Caco-2 (cell line): ENCODE data around the gene DOK7. TPM values are rescaled to one million over a fixed set of nuclear protein-coding genes. Genes with fewer than 3 reads are reported as not detected.

Experiments
- BruUV-seq: library from RNA; stranded (reverse); fragments of 400-500 nt; replicated peaks from 2 replicates; lab custom pipeline; 2021; lab: Mats Ljungman, UMichigan
- CTCF ChIA-PET: fragments of 300-600 bp; sonication (Branson Sonifier 250); formaldehyde crosslinking; loops from one replicate; lab custom pipeline; 2022; ENCODE audit warnings: antibody characterized with exemption; lab: Charles Lee
- POLR2A ChIA-PET: fragments of 300-600 bp; sonication (Branson Sonifier 250); formaldehyde crosslinking; loops from one replicate; lab custom pipeline; 2022; ENCODE audit warnings: antibody characterized with exemption; lab: Charles Lee
- DNase-seq, 2 experiments: peaks; one replicate each; pipeline versions ENCODE4 v3.0.0 to v3.0.0-alpha.2; 2020 to 2022
- H3K27me3 ChIP-seq: replicated peaks from 2 replicates; pipeline ENCODE4 v1.6.0; 2011; ENCODE audit warnings: low read length; ENCODE audit not compliant: control insufficient read depth, insufficient read depth
- H3K36me3 ChIP-seq: 2 replicates; pipeline ENCODE4 v1.5.1; 2011; ENCODE audit warnings: low read length; ENCODE audit not compliant: control insufficient read depth, insufficient read depth
- H3K4me1 ChIP-seq: fragments of 250-450 bp; sonication (Bioruptor Pico); 2 replicates; pipeline ENCODE4 v1.5.1; 2020; ENCODE audit warnings: mild to moderate bottlenecking
- H3K4me3 ChIP-seq: 2 replicates; pipeline ENCODE4 v1.5.1; 2011; ENCODE audit warnings: low read depth, mild to moderate bottlenecking, control low read depth, low read length
- H3K9me3 ChIP-seq: fragments of 250-450 bp; sonication (Bioruptor Pico); 2 replicates; pipeline ENCODE4 v1.5.1; 2020; ENCODE audit warnings: mild to moderate bottlenecking, moderate library complexity
- H3K27ac Mint-ChIP-seq: one replicate; pipeline ENCODE4 v1.8.0; 2022; ENCODE audit warnings: mixed read lengths; ENCODE audit not compliant: unreplicated experiment
- H3K27me3 Mint-ChIP-seq: one replicate; pipeline ENCODE4 v1.8.0; 2022; ENCODE audit warnings: mixed read lengths; ENCODE audit not compliant: insufficient read depth, unreplicated experiment
- H3K36me3 Mint-ChIP-seq: one replicate; pipeline ENCODE4 v1.8.0; 2022; ENCODE audit warnings: mild to moderate bottlenecking, mixed read lengths; ENCODE audit not compliant: insufficient read depth, unreplicated experiment
- H3K4me1 Mint-ChIP-seq: one replicate; pipeline ENCODE4 v1.8.0; 2022; ENCODE audit warnings: low read depth, mixed read lengths; ENCODE audit not compliant: unreplicated experiment
- H3K4me3 Mint-ChIP-seq: one replicate; pipeline ENCODE4 v1.8.0; 2022; ENCODE audit warnings: mild to moderate bottlenecking, moderate library complexity, mixed read lengths; ENCODE audit not compliant: unreplicated experiment
- H3K9me3 Mint-ChIP-seq: one replicate; pipeline ENCODE4 v1.8.0; 2022; ENCODE audit warnings: mixed read lengths; ENCODE audit not compliant: unreplicated experiment
- CTCF ChIP-seq, 2 experiments: fragments of 200-600 bp in 1 of 2; IDR thresholded peaks; 1 replicate in 1 of 2; 2 replicates in 1 of 2; pipeline versions ENCODE4 v1.5.1 to v1.8.0; 2011 to 2022; ENCODE audit warnings: antibody characterized with exemption in 1 of 2, control low read depth in 1 of 2, inconsistent platforms in 1 of 2, low read depth in 1 of 2, low read length in 1 of 2, mild to moderate bottlenecking in 1 of 2, moderate library complexity in 1 of 2; ENCODE audit not compliant: insufficient read depth in 1 of 2, severe bottlenecking in 1 of 2, unreplicated experiment in 1 of 2
- intact Hi-C: fragments of 100-400 bp; cut with micrococcal nuclease; formaldehyde crosslinking; loops from one replicate; pipeline ENCODE4 v1.10.0; 2022; ENCODE audit not compliant: unreplicated experiment
- total RNA-seq: library from RNA; stranded (reverse); gene quantifications from 2 replicates; pipeline ENCODE4 v1.2.3, GENCODE V29; 2022

The DOK7 gene
- total RNA-seq, 1 experiment from 2014 or later = 0.29 TPM

- CTCF ChIA-PET = interaction anchor here (2.3 kb wide), 1 partner anchor 10 kb away, joined by 8 read pairs; no protein-coding TSS in a partner anchor
- no TSS peak for BruUV-seq
Observed at GRCh38 chr4:3470244-3471097, 7.4 kb downstream of the DOK7 start.

GRCh38 chr4:3471098-3471760 is 8.1 kb downstream of the DOK7 start:
- Histone ChIP-seq H3K4me3 (no peak overlapping the region), H3K27me3 (no peaks in the 10 kb centered on the region; the same call in 1 of the 2 replicates), H3K4me1 (no peaks in the 10 kb centered on the region), H3K36me3 (no peaks in the 10 kb centered on the region), H3K9me3 (no peaks in the 10 kb centered on the region)
- no TSS peak for BruUV-seq
- Mint-ChIP-seq H3K27me3 (peaks cover 3% of the 10 kb centered on the region), H3K27ac (no peak overlapping the region), H3K4me1 (no peaks in the 10 kb centered on the region), H3K36me3 (no peaks in the 10 kb centered on the region), H3K9me3 (no peaks in the 10 kb centered on the region), H3K4me3 (no peak overlapping the region)
- no peak for TF ChIP-seq CTCF (IDR thresholded peaks at IDR 0.05; ENCODE audit: insufficient read depth in 1 of 2, low read depth in 1 of 2, low read length in 1 of 2, severe bottlenecking in 1 of 2, unreplicated experiment in 1 of 2)
- DNase-seq = no peak
- POLR2A ChIA-PET = no interaction called here
- intact Hi-C loops = no loop called here
- CTCF ChIA-PET = interaction anchor here (2.3 kb wide), 1 partner anchor 9 kb away, joined by 8 read pairs; no protein-coding TSS in a partner anchor

More at GRCh38 chr4:3470244-3471097, 7.4 kb downstream of the DOK7 start:
- H3K4me3 ChIP-seq = no peak overlapping the region
- TF ChIP-seq CTCF (IDR thresholded peaks at IDR 0.05; ENCODE audit: insufficient read depth in 1 of 2, low read depth in 1 of 2, low read length in 1 of 2, severe bottlenecking in 1 of 2, unreplicated experiment in 1 of 2) = no peak
- DNase-seq = no peak
- Mint-ChIP-seq H3K27ac (no peak overlapping the region), H3K9me3 (no peaks in the 10 kb centered on the region), H3K4me3 (no peak overlapping the region), H3K36me3 (no peaks in the 10 kb centered on the region), H3K27me3 (peaks cover 3% of the 10 kb centered on the region), H3K4me1 (no peaks in the 10 kb centered on the region)
- no peaks in the 10 kb centered on the region for H3K36me3 ChIP-seq
- H3K9me3 ChIP-seq = no peaks in the 10 kb centered on the region
- intact Hi-C loops = no loop called here
- POLR2A ChIA-PET = no interaction called here
- H3K27me3 ChIP-seq = no peaks in the 10 kb centered on the region; the same call in 1 of the 2 replicates
- H3K4me1 ChIP-seq = no peaks in the 10 kb centered on the region

- no peaks in the 10 kb centered on the region for H3K4me1 ChIP-seq
- no peaks in the 10 kb centered on the region; the same call in 1 of the 2 replicates for H3K27me3 ChIP-seq
- no peak for DNase-seq
- no peak overlapping the region for H3K4me3 Mint-ChIP-seq
- H3K9me3 ChIP-seq = no peaks in the 10 kb centered on the region
- BruUV-seq = no TSS peak
- no peaks in the 10 kb centered on the region for H3K4me1 Mint-ChIP-seq
- H3K36me3 ChIP-seq = no peaks in the 10 kb centered on the region
- no peak overlapping the region for H3K27ac Mint-ChIP-seq
- peaks cover 3% of the 10 kb centered on the region for H3K27me3 Mint-ChIP-seq
- POLR2A ChIA-PET = no interaction called here
- H3K36me3 Mint-ChIP-seq = no peaks in the 10 kb centered on the region
- no peak overlapping the region for H3K4me3 ChIP-seq
- no peaks in the 10 kb centered on the region for H3K9me3 Mint-ChIP-seq
- no peak for TF ChIP-seq CTCF (IDR thresholded peaks at IDR 0.05; ENCODE audit: insufficient read depth in 1 of 2, low read depth in 1 of 2, low read length in 1 of 2, severe bottlenecking in 1 of 2, unreplicated experiment in 1 of 2)
- CTCF ChIA-PET = interaction anchor here (2.3 kb wide), 1 partner anchor 9 kb away, joined by 8 read pairs; no protein-coding TSS in a partner anchor
- intact Hi-C loops = no loop called here
Observed at GRCh38 chr4:3471886-3472285, 8.8 kb downstream of the DOK7 start.
